ENCODE results near the gene PLPPR1.
"Not testable (repeated sequence)": the region's sequence is repeated elsewhere in the genome, so short reads cannot be mapped to it uniquely, and the experiment has no call there.

PLPPR1 gene

DNA sequence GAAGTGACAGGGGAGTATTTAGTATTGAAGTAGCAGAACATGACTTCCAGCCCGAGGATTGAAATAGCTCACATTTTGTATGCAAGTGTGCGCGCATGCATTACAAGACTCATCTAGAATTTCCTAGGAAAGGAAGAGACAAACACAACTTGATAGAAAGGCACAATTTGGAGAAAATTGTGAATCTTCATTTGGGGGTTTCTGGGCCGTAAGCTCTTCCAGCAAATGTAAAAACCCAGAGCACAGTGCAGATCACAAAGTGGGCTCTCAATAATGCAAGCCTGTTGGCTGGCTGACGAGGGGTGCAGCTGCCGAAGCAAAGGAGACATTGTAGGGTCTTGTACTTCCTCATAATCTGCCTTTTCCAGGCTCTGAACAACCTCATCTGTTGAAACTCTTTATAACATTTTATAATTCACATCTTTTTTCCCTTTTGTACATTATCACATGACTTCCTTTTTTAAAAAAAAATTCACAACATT is 247.3 kb downstream of the PLPPR1 start:
- DNase-seq (ENCODE audit: low read depth, low spot score), result no peak

DNA sequence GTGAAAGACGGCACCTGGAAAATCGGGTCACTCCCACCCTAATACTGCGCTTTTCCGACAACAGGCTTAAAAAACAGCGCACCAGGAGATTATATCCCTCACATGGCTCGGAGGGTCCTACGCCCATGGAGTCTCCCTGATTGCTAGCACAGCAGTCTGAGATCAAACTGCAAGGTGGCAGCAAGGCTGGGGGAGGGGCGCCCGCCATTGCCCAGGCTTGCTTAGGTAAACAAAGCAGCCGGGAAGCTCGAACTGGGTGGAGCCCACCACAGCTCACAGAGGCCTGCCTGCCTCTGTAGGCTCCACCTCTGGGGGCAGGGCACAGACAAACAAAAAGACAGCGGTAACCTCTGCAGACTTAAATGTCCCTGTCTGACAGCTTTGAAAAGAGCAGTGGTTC is 262.5 kb downstream of the PLPPR1 start:
- not testable (repeated sequence) for DNase-seq (ENCODE audit: low read depth, low spot score)

DNA sequence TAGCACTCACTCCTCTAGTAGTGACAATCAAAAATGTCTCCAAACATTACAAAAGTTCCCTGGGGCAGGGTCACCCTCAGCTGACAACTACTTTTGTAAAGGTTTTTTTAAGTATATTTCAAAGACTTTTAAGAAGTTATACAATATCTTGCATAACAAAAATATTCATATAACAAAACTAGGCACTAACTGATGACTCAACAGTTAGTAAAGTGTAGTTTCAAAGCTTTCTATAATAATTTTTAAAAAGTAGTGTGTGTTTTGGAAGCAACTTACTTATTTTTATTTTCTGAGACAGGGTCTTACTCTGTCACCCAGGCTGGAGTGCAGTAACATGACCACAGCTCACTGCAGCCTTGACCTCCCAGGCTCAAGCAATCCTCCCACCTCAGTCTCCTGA is 271.4 kb downstream of the PLPPR1 start:
- no peak for DNase-seq (ENCODE audit: low read depth, low spot score)

DNA sequence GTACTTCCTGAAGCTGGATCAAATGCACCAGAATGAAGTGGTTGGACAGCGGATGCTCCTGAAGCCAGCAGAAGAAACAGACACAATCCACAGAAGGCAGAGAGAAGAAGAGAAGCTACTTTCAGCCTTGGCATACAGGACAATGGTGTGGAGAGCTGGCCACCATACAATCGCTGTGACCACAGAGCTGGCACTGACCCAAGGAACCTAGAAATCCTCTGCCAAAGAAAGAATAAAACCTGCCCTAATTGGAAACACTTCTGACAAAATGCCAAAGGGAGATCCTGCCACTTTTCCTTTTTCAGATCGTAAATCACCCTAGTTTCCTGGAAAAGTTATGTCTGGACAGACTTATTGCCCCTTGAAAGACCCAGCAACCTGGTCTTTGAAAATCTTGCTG is 278.5 kb downstream of the PLPPR1 start:
- DNase-seq (ENCODE audit: low read depth, low spot score), result no peak

DNA sequence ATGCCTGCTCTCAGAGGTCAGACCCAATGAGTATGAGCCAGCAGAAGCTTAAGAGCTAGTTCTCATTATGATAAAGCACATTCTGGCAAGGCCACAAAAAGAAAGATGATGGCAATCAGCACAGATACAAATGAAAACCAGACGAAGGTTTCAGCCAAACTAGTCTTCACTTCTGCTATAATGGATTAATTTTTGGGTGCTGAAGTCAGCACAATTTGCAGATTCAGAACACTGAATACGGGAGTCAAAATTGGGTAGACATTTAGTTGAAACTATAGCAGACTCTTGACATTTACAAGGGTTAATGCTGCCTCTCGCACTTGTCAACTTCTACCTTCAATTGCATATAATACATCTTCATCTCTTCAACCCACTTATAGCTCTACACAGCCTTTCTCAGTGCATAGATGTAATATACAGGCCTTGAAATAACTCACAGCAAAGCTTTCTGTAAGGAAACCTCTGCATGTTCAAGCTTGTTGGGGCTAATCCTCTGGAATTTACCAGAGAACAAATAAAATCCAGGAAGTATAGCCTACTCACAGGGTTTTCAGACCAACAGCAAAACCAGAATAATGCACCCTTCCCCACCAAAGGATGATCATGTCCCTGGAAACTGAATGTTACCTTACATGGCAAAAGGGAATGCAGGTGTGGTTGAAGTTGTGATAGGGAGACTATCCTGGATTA is 279.1 kb downstream of the PLPPR1 start:
- DNase-seq (ENCODE audit: low read depth, low spot score), result no peak

DNA sequence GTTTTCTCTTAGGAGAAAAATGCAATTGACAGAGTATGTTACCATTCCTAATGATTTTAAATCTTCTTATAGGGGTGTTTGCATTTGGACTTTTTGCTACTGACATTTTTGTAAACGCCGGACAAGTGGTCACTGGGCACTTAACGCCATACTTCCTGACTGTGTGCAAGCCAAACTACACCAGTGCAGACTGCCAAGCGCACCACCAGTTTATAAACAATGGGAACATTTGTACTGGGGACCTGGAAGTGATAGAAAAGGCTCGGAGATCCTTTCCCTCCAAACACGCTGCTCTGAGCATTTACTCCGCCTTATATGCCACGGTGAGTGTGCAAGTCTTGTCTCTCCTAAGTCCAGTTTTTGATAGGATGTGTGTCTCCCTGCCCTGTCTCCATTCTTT is 280.6 kb downstream of the PLPPR1 start:
- DNase-seq (ENCODE audit: low read depth, low spot score), result no peak

DNA sequence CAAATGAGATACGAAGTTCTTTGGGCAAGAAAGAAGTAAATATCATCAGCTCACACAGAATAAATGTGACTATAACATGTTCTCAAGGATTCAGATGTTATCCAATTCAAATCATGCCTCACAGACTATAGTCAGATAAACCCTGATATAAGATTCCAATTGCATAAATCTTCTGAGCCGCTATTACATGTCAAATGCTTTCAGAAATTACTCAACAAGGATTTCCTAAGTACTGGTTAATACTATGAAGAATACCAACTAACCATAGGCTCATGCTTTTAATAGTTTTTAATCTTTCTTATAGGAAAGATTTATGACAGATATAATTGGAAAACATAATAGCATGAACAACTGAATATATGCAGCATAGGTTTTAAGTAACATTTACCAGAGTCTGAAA is 282.7 kb downstream of the PLPPR1 start:
- DNase-seq (ENCODE audit: low read depth, low spot score), result no peak

DNA sequence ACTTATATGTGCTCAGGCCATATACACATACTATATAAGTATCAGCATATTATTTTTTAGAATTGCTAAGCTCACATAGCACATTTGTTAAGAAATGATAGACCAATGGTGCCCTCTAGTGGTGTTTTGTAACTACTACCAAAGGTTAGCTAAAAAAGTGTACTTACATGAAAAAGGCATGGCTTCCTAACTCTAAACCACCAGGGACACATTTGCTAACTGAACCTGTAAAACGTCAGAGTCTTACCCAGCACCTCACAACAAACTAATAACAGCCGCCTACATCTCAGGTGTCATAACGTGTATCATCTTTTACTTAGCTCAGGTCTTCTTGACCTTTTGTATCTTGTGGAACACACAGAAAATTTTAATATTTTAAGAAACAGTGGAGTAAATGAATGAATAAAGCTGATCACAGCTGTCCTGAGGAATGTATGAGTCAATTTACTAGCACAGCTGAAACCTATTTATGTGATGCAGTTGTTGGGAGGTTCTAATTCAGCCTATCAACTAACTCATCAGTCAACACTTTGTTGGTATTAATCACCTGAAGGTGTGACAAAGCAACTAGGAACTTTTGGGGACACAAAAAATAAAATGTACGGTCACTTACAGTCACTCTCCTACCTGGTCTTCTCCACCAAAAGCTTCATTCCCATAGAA is 283.4 kb downstream of the PLPPR1 start:
- DNase-seq (ENCODE audit: low read depth, low spot score), result no peak

DNA sequence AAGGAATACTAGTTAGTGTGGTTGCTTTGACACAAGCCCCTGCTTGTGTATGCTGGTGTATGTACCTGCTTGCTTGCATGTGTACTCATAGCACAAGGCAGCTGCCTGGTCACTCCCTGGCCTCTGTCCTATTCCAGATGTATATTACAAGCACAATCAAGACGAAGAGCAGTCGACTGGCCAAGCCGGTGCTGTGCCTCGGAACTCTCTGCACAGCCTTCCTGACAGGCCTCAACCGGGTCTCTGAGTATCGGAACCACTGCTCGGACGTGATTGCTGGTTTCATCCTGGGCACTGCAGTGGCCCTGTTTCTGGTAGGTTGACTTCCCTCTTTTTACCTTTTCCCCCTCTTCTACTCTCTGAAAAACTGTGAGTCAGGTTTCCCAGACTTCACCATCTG is 284.1 kb downstream of the PLPPR1 start:
- no peak for DNase-seq (ENCODE audit: low read depth, low spot score)

DNA sequence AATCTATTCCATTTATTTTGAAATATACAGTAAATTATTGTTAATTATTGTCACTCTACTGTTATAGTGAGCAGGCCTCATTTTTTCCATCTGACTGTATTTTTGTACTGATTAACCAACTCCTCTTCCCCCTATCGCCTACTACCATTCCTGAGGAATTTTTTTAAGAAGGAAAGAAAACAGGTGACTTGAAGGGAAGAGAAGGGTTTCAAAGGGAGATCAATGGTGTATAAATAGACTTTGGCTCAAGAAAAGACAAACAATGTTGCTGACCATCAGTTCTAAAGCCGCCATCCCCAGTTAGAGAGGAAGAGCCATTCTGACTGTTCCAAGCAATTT is 286.6 kb downstream of the PLPPR1 start:
- DNase-seq (ENCODE audit: low read depth, low spot score), result no peak

DNA sequence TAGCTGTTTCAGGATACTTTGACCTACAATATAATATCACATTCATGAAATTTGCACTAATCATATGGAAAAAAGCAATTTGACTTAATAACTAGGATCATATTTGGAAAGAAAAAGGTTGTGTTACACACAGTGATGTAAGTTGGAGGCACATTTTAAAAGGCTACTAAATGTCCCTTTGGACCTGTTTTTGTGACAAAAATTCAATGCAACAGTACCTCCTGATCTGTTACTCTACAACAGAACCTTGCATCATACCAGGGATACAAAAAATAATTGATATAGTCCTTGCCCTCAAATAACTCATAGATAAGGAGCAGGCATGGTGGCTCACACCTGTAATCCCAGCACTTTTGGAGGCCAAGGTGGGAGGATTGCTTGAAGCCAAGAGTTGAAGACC is 289.2 kb downstream of the PLPPR1 start:
- no peak for DNase-seq (ENCODE audit: low read depth, low spot score)

DNA sequence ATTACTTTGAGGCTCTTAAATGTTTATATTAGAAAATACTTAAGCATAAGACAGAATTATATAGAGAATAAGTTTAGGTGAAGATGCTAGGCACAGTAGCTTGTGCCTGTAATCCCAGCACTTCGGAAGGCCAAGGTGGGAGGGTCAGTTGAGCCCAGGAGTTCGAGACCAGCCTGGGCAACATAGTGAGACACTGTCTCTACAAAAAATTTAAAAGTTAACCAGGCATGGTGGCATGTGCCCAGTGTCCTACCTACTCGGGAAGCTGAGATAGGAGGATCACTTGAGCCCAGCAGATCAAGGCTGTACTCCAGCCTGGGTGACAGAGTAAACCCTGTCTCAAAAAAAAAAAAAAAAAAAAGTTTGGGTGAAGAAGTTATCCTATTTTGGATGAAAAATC is 294.6 kb downstream of the PLPPR1 start:
- DNase-seq (ENCODE audit: low read depth, low spot score), result no peak

DNA sequence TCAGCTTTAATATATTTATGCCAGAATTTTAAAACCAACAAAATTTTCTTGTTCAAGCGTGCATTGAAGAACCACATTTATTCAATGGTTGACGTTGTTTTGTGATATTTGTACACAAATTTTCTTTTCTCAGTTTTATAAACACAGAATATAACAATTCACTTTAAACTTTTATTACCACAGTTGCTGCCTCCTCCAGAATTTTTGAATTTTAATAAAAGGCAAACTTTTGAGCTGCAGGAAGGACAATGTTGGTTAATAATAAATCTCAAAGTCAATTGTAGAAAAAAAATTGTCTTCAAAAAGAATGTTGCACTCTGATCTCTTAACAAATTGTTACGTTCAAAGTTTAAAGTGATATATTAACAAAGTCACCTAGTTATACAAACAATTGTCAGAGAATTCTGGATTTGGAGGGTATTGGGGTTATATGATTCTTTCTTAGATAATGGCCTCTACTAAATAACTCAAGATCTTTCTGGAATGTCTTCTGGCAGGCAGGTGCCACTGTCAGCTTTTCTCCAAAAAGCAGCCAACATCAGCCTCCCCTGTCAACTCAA is 295.8 kb downstream of the PLPPR1 start:
- no peak for DNase-seq (ENCODE audit: low read depth, low spot score)

DNA sequence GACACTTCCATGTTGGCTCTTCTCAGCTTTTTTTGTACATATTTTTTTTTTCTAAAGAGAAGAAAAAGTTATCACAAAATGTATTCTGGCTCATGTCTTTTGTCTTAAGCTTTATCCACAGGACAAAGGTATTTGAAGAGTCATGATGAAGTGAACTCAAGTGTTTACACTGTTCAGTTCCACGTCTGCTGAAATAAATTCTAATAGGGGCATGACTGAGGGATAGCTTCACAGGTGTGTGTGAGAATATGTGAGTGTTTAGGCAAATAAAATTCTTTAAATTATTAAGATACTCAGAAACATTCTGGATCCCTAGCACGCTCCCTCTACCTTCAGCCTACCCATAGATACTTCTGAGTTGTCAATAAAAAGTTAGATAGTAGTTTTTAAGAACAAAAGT is 296.5 kb downstream of the PLPPR1 start:
- no peak for DNase-seq (ENCODE audit: low read depth, low spot score)

DNA sequence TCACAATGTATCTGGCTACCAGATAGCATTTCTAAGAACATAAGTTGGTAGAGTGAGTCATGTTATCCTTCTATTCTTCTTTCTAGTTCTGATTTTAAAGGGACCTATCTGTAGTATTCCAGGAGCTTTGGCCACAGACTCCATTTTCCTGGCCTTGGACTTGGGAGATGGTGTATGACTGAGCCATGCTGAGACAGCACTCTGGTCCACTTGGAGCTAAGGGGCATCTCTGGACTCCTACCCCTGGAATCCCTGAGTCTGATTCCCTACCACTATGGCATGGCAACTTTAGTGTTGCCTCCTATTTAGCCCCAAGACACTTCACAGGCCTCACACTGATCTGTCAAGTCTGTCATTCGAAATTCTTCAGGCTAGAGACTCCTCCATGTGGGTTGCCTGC is 297.5 kb downstream of the PLPPR1 start:
- no peak for DNase-seq (ENCODE audit: low read depth, low spot score)

DNA sequence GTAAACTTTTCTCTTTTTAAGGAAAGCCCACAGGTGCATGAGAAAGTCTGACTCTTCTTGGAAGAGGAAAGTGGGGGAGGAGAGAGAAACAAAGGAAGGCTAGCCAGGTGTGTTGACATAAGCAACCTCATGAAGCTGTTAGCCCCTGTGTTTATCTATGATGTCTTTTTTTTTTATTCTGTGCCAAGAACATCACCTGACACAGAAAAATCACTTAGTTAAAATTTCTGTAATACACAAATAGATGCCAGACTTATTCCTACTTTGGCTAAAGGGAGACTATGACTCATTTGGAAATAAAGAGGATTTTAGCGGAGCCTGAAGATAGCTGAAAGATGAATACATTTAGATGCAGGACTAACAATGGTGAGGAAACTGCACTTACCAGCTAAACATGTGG is 298.0 kb downstream of the PLPPR1 start:
- DNase-seq (ENCODE audit: low read depth, low spot score), result no peak

DNA sequence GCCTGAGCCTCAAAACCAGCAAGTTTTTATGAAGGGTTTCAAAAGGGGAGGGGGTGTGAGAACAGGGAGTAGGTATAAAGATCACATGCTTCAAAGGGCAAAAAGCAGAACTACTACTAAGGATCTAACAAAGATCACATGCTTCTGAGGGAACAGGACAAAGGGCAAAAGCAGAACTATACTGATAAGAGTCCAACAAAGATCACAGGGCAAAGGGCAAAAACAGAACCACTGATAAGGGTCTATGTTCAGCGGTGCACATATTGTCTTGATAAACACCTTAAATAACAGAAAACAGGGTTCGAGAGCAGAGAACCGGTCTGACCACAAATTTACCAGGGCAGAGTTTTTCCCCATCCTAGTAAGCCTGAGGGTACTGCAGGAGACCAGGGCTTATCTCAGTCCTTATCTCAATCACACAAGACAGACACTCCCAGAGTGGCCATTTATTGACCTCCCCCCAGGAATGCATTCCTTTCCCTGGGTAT is 298.9 kb downstream of the PLPPR1 start:
- not testable (repeated sequence) for DNase-seq (ENCODE audit: low read depth, low spot score)

DNA sequence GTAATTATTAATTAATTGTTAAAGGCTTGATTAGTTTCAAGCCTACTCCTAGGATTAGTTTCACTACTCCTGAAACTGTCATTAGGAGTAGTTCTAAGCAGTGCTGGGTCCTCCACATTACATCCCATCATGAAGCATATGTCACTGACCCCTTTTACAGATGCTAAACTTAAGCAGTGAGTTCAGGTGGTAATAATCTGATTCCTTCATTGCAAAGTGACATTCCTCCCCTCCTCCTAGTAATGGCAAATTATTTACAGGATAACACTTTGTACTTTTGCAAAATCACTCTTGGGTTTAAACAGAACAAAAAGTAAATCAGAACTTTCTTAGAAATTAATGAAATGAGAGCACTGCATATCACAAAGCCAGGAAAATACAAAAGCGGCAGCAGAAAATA is 303.8 kb downstream of the PLPPR1 start:
- DNase-seq (ENCODE audit: low read depth, low spot score), result no peak

DNA sequence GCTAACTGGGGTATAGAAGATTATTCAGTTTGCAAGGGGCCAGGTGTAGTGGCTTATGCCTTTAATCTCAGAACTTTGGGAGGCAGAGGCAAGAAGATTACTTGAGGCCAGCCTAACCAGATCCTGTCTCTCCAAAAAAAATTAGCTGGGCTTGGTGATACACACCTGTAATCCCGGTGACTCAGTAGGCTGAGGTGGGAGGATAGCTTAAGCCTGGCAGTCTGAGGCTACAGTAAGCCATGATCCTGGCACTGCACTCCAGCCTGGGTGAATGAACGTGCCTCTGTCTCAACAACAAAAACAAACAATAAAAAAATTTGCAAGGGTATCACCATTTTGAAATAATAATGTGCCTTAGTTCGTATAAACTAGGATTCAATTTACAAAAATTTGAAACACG is 305.0 kb downstream of the PLPPR1 start:
- no peak for DNase-seq (ENCODE audit: low read depth, low spot score)

DNA sequence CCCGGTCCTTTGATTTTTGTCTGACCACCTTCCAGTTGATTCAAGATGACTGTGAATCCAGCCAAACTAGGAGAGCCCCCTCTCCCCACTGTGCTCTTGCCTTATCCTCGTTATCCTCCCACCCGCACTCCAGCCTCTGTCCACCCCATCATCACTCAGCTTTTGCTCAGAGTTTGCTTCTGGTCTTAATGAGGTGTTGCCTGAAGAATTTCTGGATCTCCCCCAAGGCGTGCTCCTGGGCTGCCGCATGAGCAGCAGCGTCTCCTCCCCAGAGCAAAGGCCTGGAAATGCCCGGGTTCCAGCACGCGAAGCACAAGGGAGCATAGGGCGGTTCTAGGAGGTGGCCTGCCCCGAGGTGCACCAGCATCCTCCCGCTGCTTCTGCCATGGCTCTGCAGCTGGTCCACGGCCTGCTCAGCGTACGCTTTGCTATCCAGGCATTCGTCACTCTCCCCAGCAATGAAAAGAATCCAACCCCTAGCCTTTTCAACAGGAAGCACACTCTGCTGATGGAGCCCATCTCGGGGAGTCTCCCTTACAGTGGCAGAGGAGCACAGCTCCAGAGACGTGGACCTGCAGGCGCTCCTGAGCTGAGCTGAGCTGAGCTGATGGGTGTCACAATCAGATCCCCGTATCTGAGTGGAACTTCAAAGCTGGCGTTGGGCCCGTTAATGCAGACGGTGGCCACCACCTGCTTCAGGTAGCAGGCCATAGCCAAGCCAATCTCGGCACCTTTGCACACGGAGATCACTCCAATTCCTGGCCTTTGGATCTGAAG is 305.6 kb downstream of the PLPPR1 start:
- no peak for DNase-seq (ENCODE audit: low read depth, low spot score)

DNA sequence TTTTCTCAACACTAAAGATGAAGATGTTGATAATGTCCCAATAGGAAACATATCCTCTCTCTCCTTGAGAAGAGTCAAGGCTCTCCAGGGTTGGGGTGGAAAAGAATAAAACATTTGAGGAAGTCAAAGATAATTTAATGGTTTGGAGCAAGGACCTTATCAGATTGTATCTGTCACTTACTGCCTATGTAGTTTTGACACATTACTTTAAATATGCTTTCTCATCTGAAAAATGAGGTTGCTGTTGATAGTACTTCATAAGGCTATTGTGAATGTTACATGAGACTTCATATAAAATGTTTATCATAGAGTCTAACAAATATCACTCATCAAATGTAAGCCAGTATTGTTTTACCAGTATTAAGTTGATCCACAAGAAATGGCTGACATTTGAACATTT is 307.6 kb downstream of the PLPPR1 start:
- DNase-seq (ENCODE audit: low read depth, low spot score), result no peak

DNA sequence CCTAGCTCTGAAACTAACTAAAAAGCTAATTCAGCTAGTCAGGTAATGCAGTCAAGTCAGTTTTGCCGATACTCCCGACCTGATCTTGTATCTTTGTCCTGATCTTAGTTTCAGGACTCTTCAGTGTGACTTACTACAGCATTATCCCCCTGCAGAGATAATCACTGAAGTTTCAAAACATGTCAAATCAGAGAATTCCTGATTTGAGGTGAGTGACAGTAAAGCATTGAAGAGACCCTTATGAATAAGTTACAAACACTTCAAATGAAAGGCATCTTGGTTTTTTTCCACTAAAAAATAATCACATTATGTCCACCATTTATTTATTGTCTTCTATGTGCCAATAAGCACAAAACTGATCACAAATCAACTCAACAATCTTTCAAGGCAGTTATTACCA is 308.7 kb downstream of the PLPPR1 start:
- no peak for DNase-seq (ENCODE audit: low read depth, low spot score)

All from activated CD4-positive, CD25-positive, alpha-beta regulatory T cell treated with anti-CD3 and anti-CD28 coated beads, Interleukin-2, amount 50 U/mL, for 16 hours (primary cell).